ENCODE measurements around the gene TIAM2.
"Not testable (repeated sequence)": the region's sequence is repeated elsewhere in the genome, so short reads cannot be mapped to it uniquely, and the experiment has no call there.

Gene TIAM2

DNA sequence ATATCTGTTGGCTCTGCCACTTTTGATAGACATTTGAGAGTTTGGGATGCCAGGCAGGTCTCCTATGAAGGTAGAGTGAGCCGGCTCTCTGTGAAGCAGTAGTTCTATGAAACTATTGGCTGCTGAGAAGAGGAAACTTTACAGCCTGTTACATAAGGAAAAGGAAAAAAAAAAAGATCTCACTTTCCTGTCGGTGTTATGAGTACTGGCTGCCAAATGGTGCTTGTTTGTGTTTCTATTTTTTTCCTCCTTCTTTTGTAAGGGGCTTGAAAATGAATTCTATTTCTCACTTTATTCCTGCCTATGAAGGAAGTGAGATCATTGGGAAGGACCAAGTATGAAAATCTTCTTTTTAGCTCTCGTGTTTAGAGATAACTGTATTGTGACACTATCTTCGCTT lies 195.6 kb downstream of the TIAM2 start:
- no peak for DNase-seq

- DNase-seq: no peak
Measured at GRCh38 chr6:155193526-155193925, 198.4 kb downstream of the TIAM2 start.

- DNase-seq: no peak
Measured at GRCh38 chr6:155194399-155194798, 199.3 kb downstream of the TIAM2 start.

- DNase-seq: no peak
Measured at GRCh38 chr6:155195903-155196302, 200.8 kb downstream of the TIAM2 start.

- peak in 1 of 51 donors; percentile 7 for DNase-seq
Measured at GRCh38 chr6:155196911-155197310, 201.8 kb downstream of the TIAM2 start.

DNA sequence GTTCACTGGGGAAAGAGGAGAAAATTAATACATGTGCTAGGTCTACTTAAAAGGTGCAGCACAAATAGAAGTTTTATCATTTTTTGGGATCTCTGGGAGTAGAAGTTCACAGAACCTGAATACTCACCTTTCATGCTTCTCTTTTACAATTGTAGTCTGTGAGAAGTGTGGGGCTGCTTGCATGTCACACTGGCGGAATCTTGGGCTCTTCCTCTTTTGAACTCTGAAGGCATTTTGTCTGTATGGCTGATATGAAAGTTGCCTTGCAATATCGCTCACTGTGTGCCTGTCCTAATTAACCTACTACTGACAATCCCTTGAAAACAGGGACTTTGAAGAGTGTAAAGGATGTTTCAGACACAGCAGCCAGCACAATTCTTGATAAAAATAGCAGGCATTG lies 202.8 kb downstream of the TIAM2 start:
- DNase-seq: no peak

- DNase-seq: no peak
Measured at GRCh38 chr6:155200012-155200411, 204.9 kb downstream of the TIAM2 start.

- DNase-seq: no peak
Measured at GRCh38 chr6:155201461-155202226, 206.5 kb downstream of the TIAM2 start.

DNA sequence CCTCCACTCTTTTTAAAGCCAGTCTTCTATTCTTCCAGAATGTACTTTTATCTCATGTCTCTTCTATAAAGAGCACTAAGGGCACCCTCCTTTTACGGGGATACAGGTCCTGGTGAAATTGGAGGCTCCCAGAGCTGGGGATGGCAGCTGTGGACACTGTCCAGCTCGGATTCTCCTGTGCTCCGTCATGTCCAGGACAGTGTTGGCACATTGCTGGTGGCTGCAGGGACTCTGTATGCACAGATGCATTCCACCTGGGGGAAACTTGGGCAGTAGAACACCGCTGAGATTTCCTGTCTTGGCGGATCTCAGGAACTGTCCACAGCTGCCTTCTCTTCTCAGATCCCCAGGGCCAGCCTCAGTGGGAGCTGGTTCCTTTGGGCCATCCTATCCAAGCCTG lies 212.1 kb downstream of the TIAM2 start:
- no peak for DNase-seq

DNA sequence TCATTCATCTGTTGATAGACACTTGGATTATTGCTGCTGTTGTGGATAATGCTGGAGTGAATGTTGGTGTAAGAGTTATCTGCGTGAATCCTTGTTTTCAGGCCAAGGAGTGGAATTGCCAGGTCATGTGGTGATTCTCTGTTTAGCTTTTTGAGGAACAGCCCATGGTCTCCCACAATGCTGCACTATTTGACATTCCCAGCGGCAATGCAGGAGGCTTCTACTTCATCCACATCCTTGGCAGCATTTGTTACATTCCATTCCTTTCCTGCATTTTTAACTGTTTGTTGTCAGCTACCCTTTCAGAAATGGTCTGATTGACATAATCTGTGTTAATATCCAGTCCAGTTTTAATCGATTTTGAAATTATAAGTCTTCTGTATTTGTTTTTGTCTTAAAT lies 217.0 kb downstream of the TIAM2 start:
- no peak for DNase-seq

- no peak for DNase-seq
Measured at GRCh38 chr6:155212616-155213380, 217.7 kb downstream of the TIAM2 start.

GRCh38 chr6:155213611-155214372 lies 218.7 kb downstream of the TIAM2 start:
- DNase-seq: no peak

DNA sequence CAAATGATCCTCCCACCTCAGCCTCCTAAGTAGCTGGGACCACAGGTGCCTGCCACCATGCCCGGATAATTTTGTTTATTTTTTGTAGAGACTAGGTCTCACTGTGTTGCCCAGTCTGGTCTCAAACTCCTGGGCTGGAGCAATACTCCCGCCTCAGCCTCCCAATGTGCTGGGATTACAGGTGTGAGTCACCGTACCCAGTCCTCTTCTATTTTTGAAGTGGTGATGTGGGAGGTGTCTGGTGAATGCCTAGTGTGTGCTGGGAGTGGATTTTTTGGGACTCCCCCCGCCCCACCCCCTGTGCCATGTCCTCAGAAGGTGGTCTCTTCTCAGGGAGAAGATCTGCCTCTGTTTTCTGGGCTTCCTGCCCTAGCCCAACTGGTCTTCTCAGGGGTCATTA lies 220.8 kb downstream of the TIAM2 start:
- DNase-seq: no peak

DNA sequence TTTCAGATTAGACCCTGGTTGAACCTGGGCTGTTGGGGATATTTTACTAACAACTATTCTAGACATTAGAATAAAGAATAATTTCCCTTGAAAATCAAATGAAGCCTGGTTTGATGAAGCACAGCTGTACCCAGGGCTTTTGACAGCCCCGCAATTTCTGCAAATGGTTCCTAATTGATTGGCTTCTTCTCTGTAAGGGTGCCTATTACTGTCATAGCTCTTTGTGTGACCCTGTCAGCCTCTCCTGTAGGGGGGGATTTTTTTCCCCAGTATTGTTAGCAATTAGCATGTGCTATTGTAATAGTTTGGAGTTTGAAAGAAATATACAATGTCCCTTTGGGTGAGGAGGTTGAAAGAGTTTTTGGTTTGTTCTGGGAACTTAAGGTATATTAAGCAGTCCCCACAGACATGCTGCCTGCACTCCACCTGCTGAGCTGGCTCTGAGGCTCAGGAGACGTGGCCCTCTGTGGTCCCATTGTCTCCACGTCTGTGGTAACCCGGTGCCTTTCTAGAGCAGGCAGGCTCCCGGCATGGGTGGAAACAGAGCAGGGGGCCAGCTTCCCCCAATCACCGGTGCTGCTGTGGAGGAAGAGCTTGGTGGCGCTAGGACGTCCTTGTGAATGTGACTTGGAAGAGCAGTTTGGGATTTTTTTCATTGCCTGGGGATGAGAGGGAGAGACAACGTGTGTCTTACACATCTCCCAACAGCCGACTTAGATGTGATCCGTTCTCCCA lies 221.4 kb downstream of the TIAM2 start:
- peak in 3 of 51 donors; percentile 10 to 25 (median 21) for DNase-seq

GRCh38 chr6:155218711-155219110 lies 223.6 kb downstream of the TIAM2 start:
- not testable (repeated sequence) for DNase-seq

DNA sequence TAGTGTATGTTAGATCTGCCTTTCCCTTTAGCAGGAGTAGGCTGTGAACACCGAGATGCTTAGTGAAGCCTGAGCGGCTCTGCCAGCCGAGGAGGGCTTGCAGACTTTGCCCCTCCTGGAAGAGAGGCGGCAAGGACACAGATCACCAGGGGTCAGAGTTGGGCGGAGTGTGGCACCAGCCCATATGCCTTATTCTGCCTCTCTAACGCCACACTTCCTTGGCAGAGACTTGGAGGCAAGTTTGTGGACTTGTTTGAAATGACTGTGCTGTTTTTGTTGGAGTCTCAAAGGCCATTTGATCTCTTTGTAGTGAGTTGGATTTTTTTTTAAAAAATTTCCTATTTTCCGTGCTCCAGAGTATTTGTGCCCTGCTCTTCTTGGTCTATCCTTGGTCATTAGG lies 224.2 kb downstream of the TIAM2 start:
- peak in 5 of 51 donors; percentile 6 to 39 (median 12) for DNase-seq

DNA sequence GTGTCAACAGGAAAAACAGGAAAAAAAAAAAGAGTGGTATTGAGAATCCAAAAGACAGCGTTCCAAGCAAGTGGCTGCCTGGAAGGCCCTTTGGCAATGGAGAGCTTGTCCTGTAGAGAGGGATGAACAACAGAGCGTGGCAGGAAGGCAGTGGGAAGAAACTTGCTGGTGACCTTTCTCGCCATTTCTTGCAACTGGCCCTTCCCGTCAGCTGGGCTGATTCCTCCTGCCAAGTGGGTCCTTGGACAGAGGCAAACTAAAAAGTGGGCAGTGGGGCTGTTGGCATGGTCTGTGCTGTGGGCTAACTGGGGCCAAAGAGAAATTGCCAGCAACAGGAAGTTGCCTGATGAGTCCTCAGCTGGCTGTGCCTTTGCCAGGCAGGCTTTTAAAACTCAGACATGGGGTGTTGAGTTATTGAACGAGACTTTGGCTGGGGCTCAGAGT lies 224.8 kb downstream of the TIAM2 start:
- DNase-seq: peak in 34 of 51 donors; percentile 11 to 78 (median 51)

DNA sequence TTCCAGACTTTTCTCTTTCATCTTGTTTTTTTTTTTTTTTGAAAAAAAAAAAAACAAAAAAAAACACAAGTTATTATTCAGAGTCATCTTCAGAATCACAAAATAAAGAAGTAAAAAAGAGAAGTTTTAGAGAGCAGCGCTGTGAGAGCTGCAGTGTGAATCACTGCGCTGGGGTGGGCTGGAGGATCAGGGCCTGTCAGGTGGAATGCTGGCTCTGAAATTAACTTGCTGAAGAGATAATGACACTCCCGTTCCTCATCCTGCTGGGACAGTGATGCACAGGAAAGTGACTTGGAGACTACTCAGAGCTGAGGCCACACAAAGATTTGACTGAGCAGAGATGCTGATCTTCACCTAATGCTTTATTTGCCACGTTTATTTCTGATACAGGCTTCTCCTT lies 226.0 kb downstream of the TIAM2 start:
- DNase-seq: no peak

DNA sequence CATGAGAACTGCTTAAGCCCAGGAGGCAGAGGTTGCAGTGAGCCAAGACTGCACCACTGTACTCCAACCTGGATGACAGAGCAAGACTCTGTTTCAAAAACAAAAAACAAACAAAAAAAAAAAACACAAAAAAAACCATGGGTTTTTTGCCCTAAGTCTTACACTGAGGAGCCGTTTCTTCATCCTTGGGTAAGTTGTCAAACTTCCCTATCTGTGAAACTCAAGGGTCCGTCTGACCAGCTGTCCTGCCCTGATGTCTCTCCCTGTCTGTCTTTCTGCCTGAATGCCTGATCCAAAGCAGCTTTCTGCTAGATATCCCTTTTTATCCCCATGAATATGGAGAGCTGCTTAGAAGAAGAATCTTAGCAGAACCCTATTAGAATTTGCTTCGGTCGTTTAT lies 227.4 kb downstream of the TIAM2 start:
- no peak for DNase-seq

- peak in 1 of 51 donors; percentile 47 for DNase-seq
Measured at GRCh38 chr6:155223646-155224451, 228.7 kb downstream of the TIAM2 start.
